DMS114 treated with DMSO at 0.1 percent for 48 hours (cell line): ENCODE results near the gene SIMC1.
"Not testable (repeated sequence)": the region's sequence is repeated elsewhere in the genome, so short reads cannot be mapped to it uniquely, and the experiment has no call there.

ENCODE experiments used
- DNase-seq: peaks from one replicate; lab custom pipeline; 2025; ENCODE audit not compliant: unreplicated experiment; lab: John Stamatoyannopoulos, UW

The SIMC1 gene

DNA sequence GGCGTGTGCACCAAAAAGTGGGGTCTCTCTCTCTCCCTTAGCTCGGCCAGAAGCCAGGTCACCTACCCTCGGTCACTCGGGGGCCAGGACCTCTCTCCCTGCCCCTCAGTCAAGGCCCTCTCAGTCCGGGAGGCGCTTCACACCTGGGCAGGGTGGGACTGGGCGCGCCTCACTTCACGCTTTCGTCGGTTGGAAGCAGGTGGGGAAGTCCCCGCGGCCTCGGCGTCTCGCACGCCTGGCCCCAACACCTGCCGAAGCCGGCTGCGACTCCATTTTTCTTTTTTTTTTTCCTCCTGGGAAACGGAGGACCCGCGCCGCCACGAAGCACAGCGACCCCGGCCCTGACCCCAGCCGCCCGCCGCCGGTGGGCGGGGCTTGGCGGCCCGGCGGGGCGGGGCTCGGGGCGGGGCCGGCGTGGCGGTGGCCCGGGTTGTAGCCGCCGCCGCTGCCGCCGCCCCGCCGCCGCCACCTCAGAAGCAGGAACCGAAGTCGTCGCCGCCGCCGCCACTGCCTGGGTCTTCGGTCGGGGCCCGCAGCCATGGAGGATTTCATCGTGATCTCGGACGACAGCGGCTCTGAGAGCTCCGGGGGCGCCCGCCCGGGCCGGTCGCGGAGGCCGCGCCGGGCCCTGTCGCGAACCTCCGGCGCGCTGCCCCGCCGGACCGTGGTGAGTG lies at the start of gene SIMC1:
SIMC1 (plus strand) TSS at position 454 of the 674 bp plus-strand sequence; CDS start at position 539, 85 bp downstream.
- not testable (repeated sequence) for DNase-seq

DNA sequence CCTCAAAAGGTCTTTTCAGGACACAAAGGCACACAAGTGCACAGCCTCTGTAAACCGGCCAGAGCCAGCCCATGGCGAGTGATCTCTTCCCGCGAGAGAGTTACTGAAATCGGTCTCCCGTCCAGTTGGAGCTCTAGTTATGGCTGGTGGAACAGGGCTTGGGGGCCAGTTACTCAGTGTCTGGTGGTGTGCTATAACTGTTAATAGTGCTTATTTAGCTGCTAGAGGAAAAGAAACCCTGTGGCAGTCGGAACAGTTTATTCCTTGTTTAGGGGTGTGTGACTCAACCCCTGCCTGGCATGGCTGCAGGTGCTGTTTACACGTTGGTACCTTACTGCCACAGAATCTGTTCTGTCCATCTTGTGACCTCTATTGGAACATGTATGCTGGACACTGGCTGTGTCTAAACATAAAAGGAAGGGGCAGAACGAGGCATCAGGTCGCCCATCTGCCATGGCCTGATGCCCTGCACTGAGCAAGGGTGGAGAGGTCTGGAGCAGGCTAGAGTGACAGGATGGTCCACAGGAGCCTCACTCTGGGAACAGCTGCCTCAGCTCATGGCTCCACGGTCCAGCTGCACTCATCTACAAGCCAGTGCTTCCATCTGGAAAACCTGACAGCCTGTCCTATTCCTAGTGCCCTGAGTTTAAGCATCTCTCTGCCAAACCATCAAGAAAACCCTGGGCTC lies 49.6 kb upstream of the SIMC1 start:
- no peak for DNase-seq

DNA sequence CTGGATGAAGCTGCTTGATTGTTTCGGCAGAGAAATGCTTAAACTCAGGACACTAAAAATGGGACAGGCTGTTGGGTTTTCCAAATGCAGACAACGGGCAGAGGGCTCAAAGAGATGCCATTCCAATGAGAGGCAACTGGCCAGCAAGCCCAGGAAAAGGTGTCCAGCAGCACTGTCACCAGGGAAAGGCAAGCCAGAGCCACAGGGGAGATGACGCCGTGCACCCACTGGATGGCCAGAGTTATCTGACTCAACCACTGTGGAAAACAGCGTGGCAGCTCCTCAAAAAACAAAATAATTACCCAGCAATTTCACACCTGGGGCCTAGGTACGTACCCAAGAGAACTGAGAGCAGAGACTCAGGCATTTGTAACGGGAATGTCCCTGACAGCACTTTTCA lies 48.4 kb upstream of the SIMC1 start:
- DNase-seq: no peak

DNA sequence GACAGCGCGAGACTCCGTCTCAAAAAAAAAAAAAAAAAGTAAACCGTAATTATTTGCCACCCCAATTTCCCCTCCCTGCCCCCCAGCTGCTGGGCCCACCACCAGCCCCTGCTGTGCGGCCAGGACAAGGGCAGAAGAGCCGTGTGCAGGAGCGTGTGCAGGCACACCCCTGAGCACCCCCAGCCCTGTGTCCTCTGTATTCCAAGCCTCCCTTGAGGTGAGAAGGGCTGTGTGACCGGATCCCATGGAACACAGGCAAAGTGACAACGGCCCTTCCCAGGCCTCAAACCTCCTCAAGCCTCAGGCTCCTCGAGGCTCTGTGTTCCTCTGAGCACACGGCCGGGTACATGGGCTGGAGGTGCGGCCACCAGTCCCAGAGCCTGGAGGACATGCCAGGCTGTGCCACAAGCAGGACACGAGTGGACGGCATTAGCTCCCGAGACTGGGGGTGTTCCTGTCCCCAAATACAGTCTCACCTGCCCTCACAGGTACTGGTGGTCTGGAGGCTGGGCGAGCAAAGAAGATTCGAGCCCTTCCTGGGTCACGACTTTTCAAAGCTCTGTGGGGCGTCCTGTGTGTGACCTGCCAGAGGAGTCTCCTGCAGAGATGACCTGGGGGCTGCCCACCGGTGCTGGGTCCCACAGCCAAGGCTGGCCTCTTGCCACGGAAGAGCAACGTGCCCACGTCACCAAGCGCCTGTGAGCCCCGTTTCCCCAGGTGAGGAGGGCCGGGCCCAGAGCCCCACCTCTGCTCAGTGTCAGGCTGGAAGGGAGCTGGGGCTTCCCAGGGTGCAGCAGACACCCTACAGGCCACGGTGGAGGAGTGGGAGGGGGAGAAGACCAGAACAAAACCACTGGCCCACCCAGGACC lies 47.1 kb upstream of the SIMC1 start:
- no peak for DNase-seq

DNA sequence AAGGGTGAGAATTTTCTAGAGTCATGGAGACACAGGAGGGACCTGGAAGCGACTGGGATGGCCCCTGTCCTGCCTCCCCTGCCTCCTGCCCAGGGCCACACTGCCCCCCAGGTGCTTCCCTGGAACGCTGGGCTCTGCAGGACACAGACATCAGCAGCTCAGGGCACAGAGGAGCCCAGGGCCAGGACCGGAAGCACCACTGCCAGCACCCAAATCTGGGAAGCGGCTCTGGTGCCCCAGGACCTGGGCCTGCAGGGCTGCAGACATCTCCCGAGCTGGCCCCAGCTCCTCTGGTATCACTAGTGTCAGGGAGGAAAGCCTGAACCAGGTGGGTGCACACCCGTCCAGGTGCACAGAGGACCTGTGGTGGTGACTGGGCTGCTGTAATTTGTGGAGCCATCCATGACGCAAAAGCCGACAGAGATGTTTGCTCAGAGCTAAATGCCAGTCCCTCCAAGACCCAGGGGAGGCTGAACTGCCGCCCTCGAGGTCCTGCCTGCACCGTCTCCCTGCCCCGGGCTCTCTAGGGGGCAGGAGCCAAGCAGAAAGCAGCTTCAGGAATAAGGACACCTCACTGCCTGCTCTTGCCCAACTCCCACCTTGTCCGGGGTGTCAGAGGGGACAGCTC lies 46.0 kb upstream of the SIMC1 start:
- DNase-seq: no peak

DNA sequence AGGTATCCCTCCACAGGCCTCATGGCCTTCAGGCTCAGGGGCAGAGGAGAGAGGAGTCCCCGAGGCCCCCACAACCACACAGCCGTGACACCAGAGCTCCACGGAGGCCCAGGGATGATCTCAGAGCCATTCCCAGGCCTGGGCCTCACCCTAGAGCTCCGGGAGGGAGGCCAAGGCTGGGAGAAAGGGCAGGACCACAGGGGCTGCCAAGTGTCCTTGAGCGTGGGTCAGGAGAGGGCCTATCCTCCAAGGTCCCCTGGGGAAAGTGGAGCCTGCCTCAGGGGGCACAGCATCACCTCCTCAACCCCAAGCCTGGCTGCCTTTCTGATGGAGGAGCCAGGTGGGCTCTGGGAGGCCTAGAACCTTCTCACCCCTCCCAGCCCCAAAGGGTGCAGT lies 45.5 kb upstream of the SIMC1 start:
- DNase-seq: not testable (repeated sequence)

DNA sequence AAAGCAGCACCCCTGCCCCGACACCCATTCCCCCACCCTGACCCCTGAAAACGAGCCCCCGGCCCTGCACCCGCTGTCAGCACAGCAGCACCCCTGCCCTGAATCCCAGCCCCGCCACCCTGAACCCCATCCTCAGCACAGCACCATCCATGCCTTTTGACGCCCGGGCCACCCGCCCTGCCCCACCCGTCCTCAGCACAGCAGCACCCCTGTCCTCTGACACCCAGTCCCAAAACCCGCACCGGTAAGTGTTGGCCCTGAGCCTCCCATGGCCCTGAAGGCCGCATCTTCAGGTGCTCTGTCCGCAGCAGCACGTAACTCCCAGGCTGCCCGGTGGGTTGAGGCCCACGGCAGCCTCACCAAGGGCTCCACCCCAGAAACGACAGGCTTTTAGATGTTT lies 44.6 kb upstream of the SIMC1 start:
- DNase-seq: not testable (repeated sequence)

DNA sequence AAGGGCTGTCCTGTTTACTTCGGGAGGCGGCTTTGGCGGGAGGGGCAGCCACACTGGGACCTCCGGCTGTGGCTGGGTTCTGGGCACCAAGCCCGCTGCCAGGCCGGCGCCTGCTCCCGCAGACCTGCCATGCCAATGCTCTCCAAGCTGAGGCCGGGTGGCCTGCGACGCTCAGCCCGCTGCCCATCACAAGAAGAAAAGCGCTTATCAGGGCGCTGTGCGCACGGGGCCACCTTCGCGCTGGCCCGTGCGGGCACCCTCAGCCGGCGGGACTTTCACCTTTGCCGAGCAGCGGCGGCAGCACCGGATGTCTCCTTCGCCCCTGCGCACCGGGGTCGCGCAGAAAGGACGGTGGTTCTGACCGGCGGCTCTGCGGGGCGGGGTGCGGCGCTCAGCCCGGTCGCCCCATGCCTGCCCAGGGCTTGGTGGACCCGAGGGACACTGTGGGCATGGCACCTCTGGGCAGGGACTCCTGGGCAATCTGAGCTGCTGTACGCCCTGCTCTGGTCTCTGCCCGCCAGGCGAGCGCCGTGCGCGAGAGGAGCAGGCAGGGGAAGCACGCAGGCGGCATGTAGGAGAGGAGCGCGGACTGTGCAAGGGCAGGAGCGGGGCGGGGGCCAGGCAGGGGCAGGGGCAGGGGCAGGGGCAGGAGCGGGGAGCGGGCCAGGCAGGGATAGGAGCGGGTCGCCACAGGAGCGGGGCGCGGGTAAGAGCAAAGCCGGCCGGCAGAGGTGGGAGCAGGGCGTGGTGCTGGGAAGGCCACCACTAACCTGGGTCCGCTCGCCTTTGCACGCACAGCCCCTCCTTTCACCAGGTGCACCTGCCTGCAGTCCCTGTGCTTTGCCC lies 43.8 kb upstream of the SIMC1 start:
- not testable (repeated sequence) for DNase-seq

DNA sequence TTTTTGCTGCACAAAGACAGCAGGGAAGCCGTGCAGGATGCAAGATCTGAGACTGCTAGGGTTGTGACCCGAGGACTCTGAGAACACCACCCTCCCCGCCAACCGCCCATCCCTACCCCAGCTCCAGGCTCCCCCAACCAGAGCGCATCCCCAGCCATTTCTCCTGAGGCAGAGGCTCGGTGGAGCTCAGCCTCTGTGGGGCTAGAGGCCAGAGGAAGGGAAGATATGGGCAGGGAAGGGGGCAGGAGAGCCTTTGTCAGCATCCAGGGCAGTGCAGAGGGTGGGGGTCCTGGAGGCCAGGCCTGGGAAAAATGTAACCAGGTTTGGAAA lies 43.2 kb upstream of the SIMC1 start:
- not testable (repeated sequence) for DNase-seq

DNA sequence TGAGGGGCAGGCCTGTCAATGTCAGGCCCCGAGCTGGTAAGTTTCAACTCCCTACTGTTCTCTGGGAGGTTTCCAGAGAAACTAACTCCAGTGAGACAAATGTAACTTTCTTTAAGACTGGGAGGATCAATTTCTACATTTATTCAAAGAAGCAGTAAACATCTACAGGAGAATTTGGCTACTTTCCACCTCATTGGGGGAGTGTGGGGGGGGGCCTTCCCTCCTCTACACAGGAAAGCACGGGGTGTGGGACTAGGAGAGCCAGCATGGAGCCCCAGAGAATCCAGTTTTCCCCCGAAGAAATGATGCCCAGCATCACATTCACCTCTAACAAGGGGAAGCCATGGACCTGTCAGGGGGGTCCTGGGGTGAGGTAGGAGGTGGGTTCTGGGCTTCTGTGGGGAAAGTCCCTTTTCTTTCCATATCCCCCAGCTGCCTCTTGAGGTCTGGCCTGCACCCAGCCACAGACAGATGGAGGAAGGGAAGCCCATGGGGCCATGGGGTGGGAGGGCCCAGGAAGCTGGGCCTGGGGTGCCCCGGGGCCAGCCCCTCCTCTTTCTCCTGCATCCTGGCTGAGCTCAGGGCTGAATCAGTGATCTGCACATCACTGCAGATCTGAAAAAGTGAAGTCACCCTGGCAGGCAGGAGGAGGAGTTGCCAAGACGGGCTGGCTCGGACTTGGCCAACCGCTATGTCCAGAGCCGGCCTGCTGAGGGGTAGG lies 42.6 kb upstream of the SIMC1 start:
- not testable (repeated sequence) for DNase-seq

DNA sequence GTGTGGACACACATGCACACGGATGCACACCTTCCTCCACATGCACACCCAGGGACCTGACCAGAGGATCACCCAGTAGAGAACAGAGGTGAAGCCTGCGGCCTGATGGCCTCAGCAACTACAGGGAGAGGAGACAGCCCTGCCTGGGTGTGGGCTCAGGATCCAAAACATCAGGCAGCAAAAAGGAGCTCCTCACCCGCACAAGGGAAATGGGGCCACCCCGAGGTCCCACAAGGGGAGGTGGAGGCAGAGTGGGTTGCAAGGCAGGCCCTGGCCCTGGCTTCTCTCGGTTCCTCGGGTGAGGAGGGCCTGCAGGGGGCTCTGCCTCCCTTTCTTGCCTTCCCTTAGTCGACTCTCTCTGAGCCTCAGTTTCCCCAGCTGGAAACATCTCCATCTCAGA lies 41.4 kb upstream of the SIMC1 start:
- DNase-seq: not testable (repeated sequence)

DNA sequence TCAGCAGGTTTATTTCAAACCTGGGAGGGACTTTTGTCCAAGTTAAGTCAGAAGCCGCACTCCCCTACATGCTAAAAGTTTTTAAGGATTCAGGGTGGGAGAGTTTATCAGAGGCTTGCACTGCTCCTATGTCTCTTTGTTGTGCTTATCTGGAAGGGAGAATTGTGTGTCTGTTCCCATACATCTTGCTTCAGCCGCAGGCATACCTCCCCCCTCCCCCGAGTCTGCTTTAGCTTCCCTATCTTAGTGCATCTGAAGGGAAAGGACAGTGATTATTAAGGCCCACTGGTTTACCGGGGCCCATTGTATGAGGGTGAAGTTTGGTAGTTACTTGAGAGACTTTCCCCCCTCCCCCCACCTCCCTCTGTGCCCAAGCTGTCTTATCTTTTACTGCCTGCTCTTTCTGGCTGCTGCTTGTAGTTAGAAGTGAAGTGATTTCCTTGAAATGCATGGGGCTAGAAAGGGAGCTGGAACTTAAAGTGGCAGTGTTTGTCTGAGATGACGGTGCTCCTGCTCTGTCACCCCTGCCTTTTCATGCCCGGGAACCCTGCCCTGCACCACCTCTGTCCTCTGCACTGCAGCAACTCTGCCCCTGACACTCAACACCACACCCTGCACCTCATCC lies 40.9 kb upstream of the SIMC1 start:
- not testable (repeated sequence) for DNase-seq

DNA sequence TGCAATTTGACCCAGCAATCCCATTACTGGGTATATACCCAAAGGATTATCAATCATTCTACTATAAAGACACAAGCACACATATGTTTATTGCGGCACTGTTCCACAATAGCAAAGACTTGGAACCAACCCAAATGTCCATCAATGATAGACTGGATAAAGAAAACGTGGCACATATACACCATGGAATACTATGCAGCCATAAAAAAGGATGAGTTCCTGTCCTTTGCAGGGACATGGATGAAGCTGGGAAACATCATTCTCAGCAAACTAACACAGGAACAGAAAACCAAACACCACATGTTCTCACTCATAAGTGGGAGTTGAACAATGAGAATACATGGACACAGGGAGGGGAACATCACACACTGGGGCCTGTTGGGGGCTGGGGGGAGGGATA lies 39.9 kb upstream of the SIMC1 start:
- not testable (repeated sequence) for DNase-seq

DNA sequence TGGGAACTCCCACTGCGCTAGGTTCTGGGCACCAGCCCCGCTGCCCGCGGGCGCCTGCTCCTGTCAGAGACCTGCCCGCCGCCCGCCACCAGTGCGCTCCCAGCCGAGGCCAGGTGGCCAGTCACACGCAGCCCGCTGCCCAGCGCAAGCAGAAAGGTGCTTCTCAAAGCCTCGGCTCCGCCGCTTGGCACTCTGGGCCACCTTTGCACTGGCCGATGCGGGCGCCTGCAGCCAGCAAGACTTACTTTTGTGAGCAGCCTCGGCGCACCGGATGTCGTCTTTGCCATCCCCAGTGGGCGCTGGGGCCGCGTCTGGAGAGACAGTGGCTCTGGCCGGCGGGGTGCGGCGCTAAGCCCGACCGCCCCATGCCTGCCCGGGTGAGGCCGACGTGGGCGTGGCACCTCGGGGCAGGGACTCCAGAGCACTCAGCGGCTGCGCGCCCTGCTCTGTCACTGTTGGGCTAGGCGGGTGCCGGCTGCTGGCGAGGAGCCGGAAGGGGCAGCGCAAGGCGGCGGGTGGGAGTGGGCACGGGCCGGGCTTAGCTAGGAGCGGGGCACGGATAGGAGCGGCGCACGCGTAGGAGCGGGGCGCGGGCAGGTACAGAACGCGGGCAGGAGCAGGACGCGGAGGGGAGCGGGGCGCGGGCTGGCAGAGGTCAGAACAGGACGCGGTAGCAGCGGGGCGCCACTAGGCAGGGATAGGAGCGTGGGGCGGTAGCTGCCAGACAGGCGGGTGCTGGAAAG lies 39.1 kb upstream of the SIMC1 start:
- DNase-seq: not testable (repeated sequence)

DNA sequence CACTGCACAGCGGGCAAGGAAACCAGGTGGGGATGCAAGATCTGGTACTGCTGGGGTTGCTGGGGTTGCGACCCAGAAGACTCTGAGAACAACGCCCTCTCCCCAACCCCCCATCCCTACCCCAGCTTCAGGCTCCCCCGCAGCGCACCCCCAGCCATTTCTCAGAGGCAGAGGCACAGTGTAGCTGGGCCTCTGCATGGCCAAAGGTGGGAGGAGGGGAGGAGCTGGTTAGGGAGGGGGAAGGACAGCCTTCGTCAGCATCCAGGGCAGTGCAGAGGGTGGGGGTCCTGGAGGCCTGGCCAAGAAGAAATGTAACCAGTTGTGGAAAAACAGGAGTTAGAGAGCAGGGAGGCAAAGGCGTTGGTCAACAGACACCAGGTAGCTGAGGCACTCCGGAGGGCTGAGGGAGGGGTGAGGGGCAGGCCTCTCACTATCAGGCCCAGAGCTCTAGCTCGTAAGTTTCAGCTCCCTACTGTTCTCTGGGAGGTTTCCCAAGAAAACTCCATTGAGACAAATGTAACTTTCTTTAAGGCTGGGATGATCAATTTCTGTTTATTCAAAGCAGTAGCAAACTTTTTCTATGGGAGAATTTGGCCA lies 38.3 kb upstream of the SIMC1 start:
- DNase-seq: not testable (repeated sequence)

DNA sequence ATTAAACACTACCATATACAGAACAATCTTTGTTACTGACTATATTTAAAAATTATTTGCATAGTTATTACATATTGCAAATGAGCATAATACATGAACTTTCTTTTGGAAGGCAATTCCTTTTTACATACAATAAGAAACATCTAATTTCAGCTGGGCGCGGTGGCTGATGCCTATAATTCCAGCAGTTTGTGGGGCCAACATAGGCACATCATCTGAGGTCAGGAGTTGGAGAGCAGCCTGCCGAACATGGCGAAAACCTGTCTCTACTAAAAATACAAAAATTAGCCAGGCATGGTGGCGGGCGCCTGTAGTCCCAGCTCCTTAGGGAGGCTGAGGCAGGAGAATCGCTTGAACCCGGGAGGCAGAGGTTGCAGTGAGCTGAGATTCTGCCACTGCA lies 36.4 kb upstream of the SIMC1 start:
- DNase-seq: no peak

DNA sequence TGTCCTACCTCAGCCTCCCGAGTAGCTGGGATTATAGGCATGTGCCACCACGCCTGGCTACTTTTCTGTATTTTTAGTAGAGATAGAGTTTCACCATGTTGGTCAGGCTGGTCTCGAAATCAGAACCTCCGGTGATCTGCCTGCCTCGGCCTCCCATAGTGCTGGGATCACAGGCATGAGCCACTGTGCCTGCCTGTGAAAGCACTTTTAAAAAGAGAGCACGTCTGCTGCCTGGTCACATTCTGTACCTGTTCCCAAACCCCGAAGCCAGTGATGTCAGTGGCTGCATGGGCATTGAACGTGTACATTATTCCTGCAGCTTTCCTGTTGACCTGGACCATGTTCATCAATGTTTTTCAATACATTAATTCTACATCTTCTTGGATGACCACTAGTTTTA lies 35.1 kb upstream of the SIMC1 start:
- no peak for DNase-seq

DNA sequence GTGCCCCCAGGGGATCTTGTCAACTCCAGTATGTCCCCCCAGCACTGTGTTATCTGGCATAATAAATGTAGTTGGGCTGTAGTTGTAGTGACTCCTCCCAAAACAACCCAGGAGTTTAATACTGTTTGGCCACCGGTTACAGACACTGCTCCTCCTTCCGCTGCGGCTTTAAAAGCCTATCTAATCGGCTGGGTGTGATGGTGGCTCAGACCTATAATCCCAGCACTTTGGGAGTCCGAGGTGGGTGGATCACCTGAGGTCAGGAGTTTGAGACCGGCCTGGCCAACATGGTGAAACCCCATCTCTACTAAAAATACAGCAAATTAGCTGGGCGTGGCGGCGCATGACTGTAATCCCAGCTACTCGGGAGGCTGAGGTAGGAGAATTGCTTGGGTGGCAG lies 34.7 kb upstream of the SIMC1 start:
- DNase-seq: not testable (repeated sequence)
